Stimulated activated CD8-positive, alpha-beta memory T cell treated with anti-CD3 and anti-CD28 coated beads, Interleukin-12 subunit alpha, Interleukin-12 subunit beta, amount 100 ng/mL, for 24 hours (primary cell): ENCODE measurements around the gene MAN1C1.
"Not testable (repeated sequence)": the region's sequence is repeated elsewhere in the genome, so short reads cannot be mapped to it uniquely, and the experiment has no call there.

Source experiments
- DNase-seq: peaks from one replicate; pipeline ENCODE4 v3.0.0-alpha.2; 2020; ENCODE audit errors: extremely low read depth

The MAN1C1 gene

GRCh38 chr1:25634896-25635295 is 18.3 kb downstream of the MAN1C1 start:
- DNase-seq: no peak

- DNase-seq: not testable (repeated sequence)
These were observed 19.6 kb downstream of the MAN1C1 start for GRCh38 chr1:25636141-25636540.

DNA sequence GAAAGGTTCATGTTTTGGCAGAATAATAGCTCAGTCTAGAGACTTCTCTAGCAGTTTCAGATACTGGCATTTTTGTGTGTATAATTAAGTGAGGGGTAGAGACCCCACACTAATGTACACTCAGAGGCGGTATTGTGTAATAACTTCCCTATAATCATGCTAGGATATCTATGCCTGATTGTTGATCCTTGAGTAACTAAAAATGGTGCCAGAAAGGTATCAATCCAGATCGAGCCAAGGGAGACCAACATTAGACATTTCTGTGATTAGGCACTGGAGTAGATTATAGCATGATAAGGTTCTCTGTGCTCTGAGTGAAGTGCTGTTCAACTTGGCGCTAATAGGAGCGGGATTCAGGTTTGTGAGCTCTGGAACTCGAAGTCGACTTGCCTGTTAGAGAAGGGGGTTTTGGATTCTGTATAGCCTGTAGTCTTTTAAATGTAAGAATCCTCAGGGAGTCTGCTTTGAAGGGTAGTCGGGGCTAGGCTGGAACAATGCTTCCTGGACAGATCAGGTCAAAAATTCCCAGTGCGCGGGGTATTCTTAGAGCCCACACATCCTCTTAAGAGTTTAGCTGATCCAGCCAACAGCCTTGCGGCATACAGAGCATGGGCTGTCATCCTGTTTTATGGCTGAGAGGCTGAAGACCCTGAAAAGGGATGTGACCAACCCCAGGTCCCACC is 24.2 kb downstream of the MAN1C1 start:
- no peak for DNase-seq

DNA sequence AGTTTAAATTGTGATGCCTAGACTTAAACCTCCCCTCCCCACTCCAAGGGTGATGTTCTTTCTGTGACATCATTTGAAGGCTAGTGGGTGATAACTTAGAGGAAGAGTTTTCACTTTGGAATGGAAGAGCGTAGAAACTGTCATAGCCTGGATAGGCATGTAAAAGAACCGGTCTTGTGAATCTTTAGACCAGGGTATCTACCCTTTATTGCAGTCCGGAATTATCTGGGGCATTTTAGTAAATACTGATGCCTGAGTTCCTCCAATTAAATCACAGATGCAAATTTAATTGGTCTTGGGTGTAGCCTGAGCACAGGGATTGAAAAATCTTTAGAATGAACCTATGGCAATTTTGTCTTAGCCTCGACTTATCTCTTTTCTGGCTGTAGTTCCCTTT is 24.7 kb downstream of the MAN1C1 start:
- DNase-seq: no peak

DNA sequence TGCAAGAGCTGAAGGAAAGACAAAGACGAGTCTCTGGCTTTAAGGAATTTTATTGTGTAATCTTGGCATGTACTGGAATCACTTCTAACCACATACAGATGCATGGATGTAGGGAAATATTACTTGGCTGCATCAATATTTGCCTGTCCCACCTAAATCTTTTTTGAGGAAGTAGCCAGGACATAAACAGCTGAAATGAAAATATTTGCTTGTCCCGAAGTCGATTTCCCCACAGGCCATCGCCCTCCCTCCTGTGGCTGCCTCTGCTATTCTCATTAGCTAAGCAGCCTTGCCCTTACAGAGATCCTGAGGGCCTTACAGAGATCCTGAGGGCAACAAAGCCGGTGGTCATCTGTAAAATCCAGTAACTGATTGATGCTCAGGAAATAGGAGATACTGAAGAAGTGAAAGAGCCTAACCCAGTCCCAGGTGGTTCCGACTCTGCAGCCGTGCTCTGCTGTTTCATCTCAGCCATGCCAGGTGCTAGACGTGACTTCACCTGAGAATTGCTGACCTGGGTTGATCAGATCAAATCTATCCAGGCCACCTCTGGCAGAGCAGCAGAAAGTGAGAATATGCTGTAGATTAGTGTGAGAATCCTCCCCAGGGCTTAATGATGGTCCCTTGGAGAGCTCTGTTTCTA is 25.5 kb downstream of the MAN1C1 start:
- DNase-seq: no peak

DNA sequence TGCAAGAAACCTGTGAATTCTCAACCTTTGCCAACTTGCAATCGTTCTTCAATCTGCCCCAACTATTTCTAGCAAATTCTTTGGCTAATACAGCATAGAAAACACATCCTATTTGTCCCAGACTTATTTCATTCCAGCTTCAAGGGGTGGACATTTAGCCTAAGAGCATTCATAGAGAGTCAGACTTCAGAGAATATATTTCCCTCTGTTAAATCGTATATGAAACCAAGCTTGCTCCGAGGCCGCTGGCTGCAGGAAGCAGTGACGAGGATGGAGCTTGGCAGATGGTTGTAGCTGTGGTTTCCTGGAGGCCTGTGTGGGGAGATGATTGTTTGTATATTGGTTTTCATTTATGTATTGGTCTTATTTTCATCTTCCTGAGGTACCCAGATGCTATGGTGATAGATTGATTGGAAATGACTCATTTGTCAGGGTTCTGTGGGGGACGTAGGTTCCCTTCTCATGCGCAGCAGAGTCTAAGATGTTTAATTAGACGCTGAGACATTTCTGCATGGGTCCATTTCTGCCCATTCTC is 26.1 kb downstream of the MAN1C1 start:
- DNase-seq: no peak

GRCh38 chr1:25643929-25644328 is 27.3 kb downstream of the MAN1C1 start:
- DNase-seq: no peak

DNA sequence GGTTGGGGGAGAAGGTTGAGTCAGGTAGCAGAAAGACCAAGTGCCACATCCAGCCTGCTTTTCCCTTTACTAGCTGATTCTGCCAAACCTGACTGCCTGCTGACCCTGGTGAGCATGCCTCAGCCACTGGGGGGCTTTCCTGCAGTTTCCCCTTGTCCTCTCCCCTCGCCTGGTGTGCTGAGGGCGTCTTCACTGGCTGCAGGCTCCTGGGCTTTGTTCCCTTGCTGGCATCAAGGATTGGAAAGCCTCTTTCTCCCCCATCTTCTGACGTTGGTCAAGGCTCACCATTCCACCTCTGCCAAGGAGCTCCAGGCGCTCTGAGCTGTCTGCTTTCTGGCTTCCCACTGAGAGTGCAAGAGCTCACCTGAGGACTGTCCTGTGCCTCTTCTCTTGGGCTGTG is 28.4 kb downstream of the MAN1C1 start:
- DNase-seq: no peak

DNA sequence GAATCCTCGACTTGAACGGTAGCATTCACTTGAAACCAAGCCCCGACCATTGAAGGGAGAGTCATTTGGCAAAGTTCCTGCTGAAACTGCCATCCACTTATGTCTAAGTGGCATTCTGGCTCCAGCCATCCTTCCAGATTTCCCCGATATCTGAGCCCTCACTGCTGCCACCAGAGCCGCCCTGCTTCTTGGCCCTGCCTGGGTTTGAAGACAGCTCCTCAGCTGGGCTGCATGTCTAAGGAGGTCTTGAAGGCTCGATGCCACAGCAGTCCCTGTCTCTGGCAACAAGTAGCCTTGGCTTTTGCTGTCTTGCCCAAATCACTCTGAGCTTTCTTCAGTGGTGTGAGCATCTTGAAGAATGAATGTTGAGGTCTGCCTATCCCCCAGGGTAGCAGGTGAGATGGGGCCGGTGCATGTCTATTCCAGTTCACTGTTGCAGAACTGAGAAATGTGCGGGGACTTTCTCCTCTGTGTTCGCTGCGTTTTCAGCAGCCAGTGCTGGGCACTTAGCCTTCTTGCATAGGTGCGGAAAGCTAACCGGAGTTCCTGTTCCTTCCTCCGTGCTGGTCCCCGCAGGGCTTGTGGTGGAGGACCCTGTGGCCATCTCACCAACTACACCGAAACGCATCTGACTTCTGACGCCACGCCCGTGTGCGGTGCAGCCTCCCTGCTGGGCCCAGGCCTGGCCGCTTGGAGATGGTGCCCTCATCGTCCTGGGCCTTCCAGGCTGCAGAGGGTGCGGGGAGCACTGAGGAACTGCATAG is 29.2 kb downstream of the MAN1C1 start:
- DNase-seq: no peak

- no peak for DNase-seq
These were observed 30.5 kb downstream of the MAN1C1 start for GRCh38 chr1:25647106-25647505.

DNA sequence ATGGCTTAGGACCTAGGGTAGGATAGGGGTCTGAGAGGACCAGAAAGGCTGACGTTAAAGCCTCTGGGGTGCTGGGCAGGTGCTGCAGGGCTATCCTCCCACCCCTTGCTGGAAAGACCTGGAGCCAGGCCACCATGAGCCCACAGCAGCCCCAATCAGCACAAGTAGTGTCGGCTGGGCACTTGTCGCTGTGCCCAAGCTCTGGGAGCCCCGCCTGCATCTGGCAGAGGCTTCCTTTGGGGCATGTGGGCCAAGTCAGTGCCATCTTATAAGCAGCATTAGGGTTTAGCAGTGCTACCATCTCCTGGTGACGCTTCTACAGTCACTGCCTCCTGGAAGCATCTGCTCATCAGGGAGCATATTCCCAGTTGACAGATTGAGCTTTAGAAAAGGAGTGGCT is 31.3 kb downstream of the MAN1C1 start:
- no peak for DNase-seq

DNA sequence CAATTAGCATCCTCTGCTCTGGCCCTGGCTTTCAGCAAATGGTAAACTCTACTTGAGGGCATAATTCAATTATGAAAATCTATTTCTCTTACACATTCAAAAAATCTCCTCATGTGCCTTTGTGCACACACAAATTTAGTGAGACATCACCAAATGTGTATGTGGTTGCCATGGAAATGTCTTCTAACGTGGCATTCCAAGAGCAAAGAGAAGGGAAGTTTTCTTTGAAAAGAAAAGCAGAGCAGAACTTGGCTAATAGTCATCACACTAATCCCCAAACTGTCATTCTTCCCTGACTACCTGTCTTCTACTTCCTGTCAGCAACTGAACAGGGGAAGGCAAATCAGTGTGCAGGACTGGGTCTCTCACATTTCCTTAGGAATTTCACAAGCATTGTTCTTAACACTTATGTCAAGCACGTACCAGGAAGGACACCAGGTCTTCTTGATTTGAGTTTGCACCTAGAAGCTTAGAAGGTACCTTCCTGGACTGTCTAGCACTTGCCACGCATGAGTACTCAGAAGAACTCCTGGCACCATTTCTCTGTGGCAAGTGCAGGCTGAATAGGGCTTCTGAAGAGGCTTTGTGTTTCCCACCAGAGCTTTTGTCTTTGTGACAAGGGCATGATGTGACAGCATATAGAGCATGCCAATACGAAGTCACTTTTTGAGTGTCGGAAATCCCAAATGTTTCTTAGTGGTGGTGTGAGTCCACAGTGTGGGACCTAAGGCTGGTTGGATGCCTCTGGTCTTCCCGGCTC is 32.3 kb downstream of the MAN1C1 start:
- no peak for DNase-seq

DNA sequence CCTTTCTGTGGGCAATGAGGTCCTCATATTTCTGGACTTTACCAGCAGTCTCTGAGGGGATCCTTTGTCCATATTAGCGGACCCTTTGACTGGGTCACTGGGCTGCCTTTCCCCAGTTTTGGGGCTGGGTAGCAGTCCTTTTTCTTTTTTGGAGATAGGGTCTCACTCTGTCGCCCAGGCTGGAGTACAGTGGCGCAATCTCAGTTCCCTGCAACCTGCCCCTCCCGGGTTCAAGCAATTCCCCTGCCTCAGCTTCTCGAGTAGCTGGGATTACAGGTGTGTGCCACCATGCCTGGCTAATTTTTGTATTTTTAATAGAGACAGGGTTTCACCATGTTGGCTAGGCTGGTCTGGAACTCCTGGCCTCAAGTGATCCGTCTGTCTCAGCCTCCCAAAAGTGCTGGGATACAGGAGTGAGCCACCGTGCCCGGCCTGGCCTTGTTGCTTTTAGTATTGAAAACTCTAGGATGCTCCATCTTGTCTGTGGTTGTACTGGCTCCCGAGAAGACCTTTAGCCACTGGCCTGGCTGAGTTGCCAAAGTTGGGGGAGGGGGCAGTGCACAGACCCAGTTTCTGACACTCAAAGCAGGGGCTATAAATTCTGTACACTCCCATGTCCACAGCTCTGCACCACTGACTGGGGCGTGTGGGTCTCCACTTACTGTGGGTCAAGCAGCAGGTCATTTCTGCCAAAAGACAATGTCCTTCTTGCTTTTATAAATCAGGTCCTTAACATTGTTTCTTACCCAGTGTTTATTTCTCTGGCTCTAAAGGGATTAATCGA is 33.1 kb downstream of the MAN1C1 start:
- no peak for DNase-seq

DNA sequence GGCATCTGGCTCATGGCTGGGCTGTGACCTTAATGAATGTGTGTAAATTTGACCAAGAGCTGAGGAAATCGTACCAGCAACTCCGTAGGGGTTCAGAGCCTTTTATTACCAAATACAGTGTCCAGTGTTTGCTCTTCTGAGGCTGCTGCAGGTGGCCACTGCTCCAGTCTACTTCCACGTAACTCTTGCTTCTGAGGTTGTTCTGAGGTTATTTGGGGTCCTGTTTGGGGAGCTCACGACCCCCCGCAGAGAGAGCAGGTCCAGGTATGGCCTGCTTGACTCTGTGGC is 33.6 kb downstream of the MAN1C1 start:
- no peak for DNase-seq

GRCh38 chr1:25651036-25651640 is 34.5 kb downstream of the MAN1C1 start:
- no peak for DNase-seq

GRCh38 chr1:25651824-25652741 is 35.5 kb downstream of the MAN1C1 start:
- no peak for DNase-seq

DNA sequence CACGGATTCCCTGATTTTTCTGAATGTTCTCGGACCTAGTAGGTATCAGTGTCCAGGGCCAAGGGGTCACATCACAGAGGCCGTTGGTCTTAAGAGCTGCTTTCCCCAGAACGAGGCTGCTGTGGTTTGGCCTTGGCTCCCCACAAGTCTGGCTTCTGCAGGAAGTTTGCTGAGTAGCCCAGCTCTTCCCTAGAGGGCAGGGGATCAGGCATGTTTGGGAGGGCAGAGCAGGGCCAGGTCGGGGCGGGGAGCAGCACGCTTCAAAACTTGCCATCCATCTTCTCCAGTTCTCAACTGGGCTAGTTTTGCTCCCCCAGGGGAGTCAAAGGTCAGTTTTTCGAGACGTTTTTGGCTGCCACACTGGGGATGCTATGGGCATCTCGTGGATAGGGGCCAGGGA is 37.0 kb downstream of the MAN1C1 start:
- DNase-seq: no peak

GRCh38 chr1:25654109-25654660 is 37.6 kb downstream of the MAN1C1 start:
- no peak for DNase-seq

- DNase-seq: no peak
These were observed 40.7 kb downstream of the MAN1C1 start for GRCh38 chr1:25657121-25657882.
